ENCODE data around the gene FKBP2.

- TF ChIP-seq EZH2 (IDR thresholded peaks at IDR 0.05) (no peak), POLR2AphosphoS5 (IDR thresholded peaks at IDR 0.05; ENCODE audit: borderline replicate concordance, low read depth, low read length) (no peak)
Measured at GRCh38 chr11:64229090-64229743, 11.7 kb upstream of the FKBP2 start.

Data from SK-N-MC (cell line).